SJSA1 (cell line): Measurements from ENCODE around the gene RAB40AL. TPM values are rescaled to one million over a fixed set of nuclear protein-coding genes. Genes with fewer than 3 reads are reported as not detected.
"Not testable (repeated sequence)": the region's sequence is repeated elsewhere in the genome, so short reads cannot be mapped to it uniquely, and the experiment has no call there.

ENCODE experiments used
- DNase-seq, 2 experiments: peaks; one replicate each; pipeline ENCODE4 v3.0.0-alpha.2; 2015 to 2020; ENCODE audit warnings: low spot score in 2 of 2, low read depth in 1 of 2
- H3K27ac ChIP-seq: fragments of 250-450 bp; sonication (Bioruptor Pico); 2 replicates; pipeline ENCODE4 v1.5.1; 2020; ENCODE audit warnings: mild to moderate bottlenecking, moderate library complexity
- H3K27me3 ChIP-seq: fragments of 250-450 bp; sonication (Bioruptor Pico); replicated peaks from 2 replicates; pipeline ENCODE4 v1.5.1; 2020; ENCODE audit warnings: mild to moderate bottlenecking, moderate library complexity
- H3K36me3 ChIP-seq: fragments of 250-450 bp; sonication (Bioruptor Pico); 2 replicates; pipeline ENCODE4 v1.5.1; 2020; ENCODE audit warnings: mild to moderate bottlenecking
- H3K4me1 ChIP-seq: fragments of 250-450 bp; sonication (Bioruptor Pico); replicated peaks from 2 replicates; pipeline ENCODE4 v1.6.1; 2021; ENCODE audit warnings: mild to moderate bottlenecking
- H3K4me3 ChIP-seq: fragments of 250-450 bp; sonication (Bioruptor Pico); 2 replicates; pipeline ENCODE4 v1.5.1; 2020; ENCODE audit warnings: mild to moderate bottlenecking
- H3K9me3 ChIP-seq: fragments of 250-450 bp; sonication (Bioruptor Pico); replicated peaks from 2 replicates; pipeline ENCODE4 v1.5.1; 2020; ENCODE audit warnings: mild to moderate bottlenecking
- total RNA-seq: library from RNA; depleted of rRNA; stranded (reverse); fragments of >200 nt; shearing (Covaris generic); gene quantifications from 2 replicates; pipeline ENCODE4 v1.2.3, GENCODE V29; 2014; rRNA removed

Gene RAB40AL, protein sequence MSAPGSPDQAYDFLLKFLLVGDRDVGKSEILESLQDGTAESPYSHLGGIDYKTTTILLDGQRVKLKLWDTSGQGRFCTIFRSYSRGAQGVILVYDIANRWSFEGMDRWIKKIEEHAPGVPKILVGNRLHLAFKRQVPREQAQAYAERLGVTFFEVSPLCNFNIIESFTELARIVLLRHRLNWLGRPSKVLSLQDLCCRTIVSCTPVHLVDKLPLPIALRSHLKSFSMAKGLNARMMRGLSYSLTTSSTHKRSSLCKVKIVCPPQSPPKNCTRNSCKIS
- total RNA-seq: 0.18 TPM in 1 of 2 replicates, not detected in the other

DNA sequence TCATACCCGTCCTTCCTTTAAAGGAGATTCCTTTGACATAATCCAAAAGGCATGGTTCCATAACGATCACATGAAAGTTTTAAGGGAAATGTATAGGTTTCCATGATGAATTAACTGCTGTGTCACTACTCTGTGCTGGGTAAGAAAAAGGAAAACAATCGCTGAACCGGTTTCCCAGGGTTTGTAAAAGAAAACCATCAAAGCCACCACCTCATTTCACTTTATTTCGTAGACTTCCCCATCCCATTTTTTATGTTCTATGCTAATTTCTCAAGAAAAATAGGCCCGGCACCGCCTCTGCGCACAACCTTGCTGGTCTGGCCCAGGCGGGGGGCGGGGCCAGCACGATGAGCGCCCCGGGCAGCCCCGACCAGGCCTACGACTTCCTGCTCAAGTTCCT is at the start of gene RAB40AL:
Gene RAB40AL, plus strand, starts transcription at position 301 of the 400 bp plus-strand sequence. Its CDS starts 47 bp downstream, at position 348.
- not testable (repeated sequence) for H3K27ac ChIP-seq, DNase-seq, H3K9me3 ChIP-seq

DNA sequence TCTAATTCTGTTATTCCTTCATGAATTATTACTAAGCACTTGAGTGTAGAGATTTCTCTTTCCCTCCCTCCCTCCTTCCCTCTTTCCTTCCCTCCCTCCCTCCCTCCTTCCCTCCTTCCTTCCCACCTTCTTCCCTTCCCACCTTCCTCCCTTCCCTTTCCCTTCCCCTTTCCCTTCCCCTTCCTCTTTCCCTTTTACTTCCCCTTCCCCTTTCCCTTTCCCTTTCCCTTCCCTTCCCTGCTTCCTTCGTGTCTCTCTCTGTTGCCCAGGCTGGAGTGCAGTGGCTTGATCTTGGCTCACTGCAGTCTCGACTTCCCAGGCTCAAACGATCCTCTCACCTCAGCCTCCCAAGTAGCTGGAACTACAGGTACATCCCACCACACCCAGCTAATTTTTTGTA is 49.4 kb upstream of the RAB40AL start:
- Histone ChIP-seq H3K4me3 (no peak overlapping the region), H3K4me1 (no peaks in the 10 kb centered on the region), H3K27me3 (no peaks in the 10 kb centered on the region), H3K9me3 (no peaks in the 10 kb centered on the region), H3K36me3 (no peaks in the 10 kb centered on the region), H3K27ac (no peak overlapping the region)
- no peak for DNase-seq

More for the DNA sequence above, at the start of gene RAB40AL:
- not testable (repeated sequence) for H3K36me3 ChIP-seq, H3K4me3 ChIP-seq, H3K27me3 ChIP-seq, H3K4me1 ChIP-seq

DNA sequence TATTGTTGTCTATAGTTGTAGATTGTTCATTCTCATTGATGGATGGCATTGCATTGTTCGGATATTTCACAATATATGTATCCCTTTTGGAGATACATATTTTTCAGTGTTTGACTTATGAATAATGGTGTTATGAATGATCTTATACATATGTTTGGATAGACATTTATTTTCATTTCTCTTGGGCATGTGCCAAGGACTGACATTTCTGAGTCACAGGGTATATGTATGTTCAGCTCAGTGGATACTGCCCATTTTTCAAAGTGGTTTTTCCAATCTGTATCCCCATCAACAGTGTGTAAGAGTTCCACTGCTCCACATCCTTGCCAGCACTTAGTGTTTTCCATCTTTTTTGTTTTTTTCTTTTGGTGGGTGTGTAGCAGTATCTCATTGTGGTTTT is 45.0 kb upstream of the RAB40AL start:
- Histone ChIP-seq H3K4me3 (no peak overlapping the region), H3K27ac (no peak overlapping the region), H3K36me3 (no peaks in the 10 kb centered on the region), H3K27me3 (no peaks in the 10 kb centered on the region), H3K4me1 (no peaks in the 10 kb centered on the region), H3K9me3 (no peaks in the 10 kb centered on the region)
- no peak for DNase-seq

DNA sequence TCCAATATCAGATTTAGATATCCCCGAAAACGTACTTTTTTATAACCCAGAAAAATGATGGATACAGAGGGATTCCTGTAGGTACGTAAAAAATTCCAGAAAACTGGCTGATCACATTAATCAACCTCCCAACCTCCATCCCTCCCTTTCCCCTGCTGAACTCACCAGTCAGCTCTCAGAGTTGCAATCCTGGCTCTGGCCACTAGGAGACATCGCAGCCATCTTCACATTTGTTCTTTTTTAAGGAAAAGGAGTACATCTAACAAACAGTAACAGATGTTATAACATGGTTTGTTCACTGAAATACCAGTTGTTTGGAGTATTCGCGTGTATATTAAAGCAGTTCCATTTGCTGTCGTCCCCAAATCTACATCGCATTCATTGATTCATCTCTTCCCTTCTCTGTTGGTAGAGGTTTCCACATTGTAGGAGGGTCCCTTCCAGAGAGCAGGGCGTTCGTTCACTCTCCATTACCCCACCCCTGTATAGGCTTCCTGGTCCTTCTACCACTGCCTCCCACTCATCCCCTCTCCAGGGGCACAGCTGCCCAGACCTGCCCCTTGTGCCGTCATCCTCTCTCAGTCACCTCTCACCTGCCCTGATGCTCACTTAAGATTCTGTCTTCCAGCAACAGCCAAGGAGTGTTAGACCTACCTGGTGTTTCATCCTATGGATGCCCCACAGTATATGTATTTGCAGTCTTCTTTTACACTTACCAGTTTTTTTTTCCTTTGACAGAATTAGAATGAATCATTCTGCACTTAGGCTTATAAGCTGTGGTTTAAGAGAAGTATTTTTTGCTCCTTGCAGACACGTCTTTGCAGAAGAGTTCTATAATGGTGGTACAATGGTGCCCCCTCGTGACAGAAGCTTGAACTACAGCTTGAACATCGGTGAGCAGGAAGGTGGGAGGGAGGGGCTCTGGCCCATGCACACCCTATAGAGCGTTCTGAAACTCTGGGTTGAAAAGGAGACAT is 36.8 kb upstream of the RAB40AL start:
- DNase-seq: peak; percentile 54 to 63
- no peak overlapping the region for H3K4me3 ChIP-seq

DNA sequence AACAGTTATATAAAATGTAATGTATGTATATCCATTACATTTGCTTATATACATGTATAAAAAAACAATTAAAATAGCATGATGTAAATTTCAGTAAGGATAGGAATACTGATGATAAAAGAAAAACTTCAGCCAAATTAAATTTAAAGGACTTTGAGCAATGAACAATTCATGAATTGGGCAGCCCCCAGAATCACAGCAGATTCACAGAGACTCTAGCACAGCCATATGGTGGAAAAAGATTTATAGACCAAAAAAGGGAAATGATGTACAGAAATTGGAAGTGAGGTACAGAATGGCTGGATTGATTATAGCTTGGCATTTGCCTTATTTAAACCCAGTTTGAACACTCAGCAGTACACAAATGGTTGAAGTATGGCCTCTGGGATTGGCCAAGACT is 34.7 kb upstream of the RAB40AL start:
- no peak for DNase-seq
- Histone ChIP-seq H3K4me1 (no peaks in the 10 kb centered on the region), H3K27ac (no peak overlapping the region), H3K4me3 (no peak overlapping the region), H3K9me3 (no peaks in the 10 kb centered on the region), H3K36me3 (no peaks in the 10 kb centered on the region), H3K27me3 (no peaks in the 10 kb centered on the region)

More for the DNA sequence above, 36.8 kb upstream of the RAB40AL start:
- no peak overlapping the region for H3K27ac ChIP-seq
- H3K4me1 ChIP-seq: no peaks in the 10 kb centered on the region
- H3K36me3 ChIP-seq: no peaks in the 10 kb centered on the region
- H3K9me3 ChIP-seq: no peaks in the 10 kb centered on the region
- no peaks in the 10 kb centered on the region for H3K27me3 ChIP-seq

DNA sequence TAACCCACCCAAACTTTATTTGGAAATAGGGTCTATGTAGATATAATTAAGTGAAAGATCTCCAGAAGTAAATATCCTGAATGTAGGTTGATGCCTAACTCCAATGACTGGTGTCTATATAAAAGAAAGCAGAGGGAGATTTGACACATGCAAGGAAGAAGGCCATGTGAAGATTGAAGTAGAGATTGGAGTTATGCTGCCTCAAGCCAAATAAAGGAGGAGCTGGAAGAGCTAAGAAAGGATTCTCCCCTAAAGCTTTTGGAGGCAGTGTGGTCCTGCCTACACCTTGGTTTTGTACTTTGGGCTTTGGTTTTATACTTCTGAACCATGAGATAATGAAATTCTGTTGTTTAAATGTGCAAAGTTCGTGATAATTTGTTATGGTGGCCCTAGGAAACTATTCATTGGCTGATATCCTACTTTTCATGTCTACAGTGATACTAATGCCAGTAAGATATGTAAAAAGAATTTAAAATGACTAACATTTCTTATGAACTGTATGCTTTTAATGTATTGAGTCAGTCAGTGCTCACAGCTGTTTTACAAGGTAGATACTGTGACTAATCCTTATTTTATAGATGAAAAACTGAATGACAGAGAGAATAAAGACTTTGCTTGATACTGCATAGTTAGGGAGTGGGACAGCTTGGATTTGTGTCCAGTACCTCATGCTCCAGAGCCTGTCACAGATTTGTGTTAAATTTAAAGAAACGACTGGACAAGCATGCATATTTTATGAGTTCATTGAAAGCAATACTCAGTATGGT is 5.9 kb upstream of the RAB40AL start:
- no peaks in the 10 kb centered on the region for H3K27me3 ChIP-seq
- no peaks in the 10 kb centered on the region for H3K4me1 ChIP-seq
- no peak overlapping the region for H3K27ac ChIP-seq
- no peak overlapping the region for H3K4me3 ChIP-seq
- no peaks in the 10 kb centered on the region for H3K9me3 ChIP-seq
- no peak for DNase-seq
- no peaks in the 10 kb centered on the region for H3K36me3 ChIP-seq

DNA sequence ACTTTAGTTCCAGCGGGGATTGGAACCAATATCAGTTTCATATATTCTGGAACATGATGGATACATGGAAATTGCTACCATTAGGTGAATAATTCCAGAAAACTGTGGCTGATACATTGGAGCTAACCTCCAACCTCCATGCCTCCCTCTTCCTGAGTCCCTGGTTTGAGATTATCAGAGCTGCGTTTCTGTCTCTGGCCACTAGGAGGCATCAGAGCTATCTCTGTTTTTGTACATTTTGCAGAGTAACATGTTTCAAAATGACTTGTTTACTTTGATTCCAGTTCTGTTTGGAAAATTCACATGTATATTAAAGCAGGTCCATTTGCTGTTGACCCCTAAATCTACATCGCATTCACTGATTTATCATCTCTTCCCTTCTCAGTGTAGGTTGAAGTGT is 2.4 kb upstream of the RAB40AL start:
- H3K27me3 ChIP-seq: no peaks in the 10 kb centered on the region
- DNase-seq: peak in 1 of 2 experiments; percentile 7
- H3K4me3 ChIP-seq: no peak overlapping the region
- no peaks in the 10 kb centered on the region for H3K9me3 ChIP-seq
- no peaks in the 10 kb centered on the region for H3K36me3 ChIP-seq
- no peaks in the 10 kb centered on the region for H3K4me1 ChIP-seq
- H3K27ac ChIP-seq: no peak overlapping the region

DNA sequence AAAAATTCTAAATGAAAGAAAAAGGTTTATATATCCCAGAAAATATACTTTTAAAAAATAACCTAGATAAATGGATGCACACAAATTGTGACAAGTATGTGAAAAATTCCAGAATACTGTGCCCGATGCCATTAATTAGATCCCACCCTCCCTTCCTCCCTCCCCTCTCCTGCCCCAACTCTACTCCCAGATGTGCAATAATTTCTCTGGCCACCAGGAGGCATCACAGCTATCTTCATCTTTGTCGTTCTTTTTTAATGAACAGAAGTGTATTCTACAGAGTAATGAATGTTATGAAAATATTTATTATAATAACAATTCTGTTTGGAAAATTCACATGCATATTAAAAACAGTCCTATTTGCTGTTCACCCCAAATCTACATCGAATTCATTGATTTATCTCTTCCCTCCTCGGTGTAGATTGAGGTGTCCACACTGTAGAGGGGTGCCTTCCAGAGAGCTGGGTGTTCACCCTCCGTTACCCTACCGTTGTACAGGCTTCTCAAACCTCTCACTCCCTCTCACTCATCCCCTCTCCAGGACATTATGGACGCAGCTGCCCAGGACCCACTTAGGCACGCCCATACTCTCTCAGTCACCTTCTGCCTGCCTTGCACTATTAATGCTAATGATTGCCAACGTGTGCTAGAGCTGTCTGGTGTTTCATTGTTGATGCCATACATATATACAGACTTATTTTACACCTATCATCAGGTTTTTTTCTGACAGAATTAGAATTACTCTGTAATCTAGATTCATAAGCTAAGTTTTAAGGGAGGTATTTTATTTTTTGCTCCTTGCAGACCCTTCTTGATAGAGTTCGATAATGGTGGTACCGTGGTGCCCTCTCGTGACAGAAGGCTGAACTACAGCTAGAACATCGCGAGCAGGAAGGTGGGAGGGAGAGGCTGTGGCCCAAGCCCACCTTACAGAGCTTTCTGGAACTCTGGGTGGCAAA is 14.1 kb downstream of the RAB40AL start:
- Histone ChIP-seq H3K27me3 (no peaks in the 10 kb centered on the region), H3K27ac (no peak overlapping the region), H3K4me3 (no peak overlapping the region), H3K9me3 (no peaks in the 10 kb centered on the region), H3K4me1 (no peaks in the 10 kb centered on the region), H3K36me3 (no peaks in the 10 kb centered on the region)
- DNase-seq: peak; percentile 26 to 45

DNA sequence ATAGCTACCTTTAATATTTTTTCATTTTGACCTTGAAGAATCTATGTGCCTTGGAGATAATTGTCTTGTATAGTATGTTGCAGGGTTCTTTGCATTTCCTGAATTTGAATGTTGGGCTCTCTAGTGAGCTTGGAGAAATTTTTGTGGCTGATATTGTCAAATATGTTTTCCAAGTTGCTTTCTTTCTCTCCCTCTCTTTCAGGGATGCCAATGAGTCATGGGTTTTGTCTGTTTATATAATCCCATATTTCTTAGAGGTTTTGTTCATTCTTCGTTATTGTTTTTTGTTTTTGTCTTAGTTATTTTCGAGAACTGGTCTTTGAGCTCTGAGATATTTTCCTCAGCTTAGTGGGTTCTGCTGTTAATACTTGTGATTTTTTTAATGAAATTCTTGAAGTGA is 20.7 kb downstream of the RAB40AL start:
- H3K36me3 ChIP-seq: no peaks in the 10 kb centered on the region
- H3K4me3 ChIP-seq: no peak overlapping the region
- H3K4me1 ChIP-seq: peaks cover 19% of the 10 kb centered on the region
- no peak overlapping the region for H3K27ac ChIP-seq
- DNase-seq: no peak
- H3K9me3 ChIP-seq: no peaks in the 10 kb centered on the region
- H3K27me3 ChIP-seq: no peaks in the 10 kb centered on the region

DNA sequence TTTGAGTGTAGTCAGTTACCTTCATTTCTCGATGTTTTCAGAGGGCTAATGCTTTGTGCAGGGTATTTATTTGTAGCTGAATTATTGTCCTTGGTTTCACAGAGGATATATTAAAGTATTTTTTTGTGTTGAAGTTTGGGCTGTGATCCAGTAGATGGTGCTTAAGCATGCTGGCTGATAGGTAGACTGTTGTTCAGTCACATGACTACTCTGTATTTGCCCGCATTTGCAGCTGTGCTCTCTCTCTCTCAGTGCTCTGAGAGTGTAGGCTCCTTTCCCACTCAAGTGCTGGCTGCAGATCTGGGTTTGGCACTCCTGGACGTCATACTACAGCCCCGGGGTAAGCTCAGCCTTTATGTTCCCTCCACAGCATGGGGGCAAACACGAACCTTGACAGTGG is 21.7 kb downstream of the RAB40AL start:
- Histone ChIP-seq H3K4me3 (no peak overlapping the region), H3K27me3 (no peaks in the 10 kb centered on the region), H3K36me3 (no peaks in the 10 kb centered on the region), H3K9me3 (no peaks in the 10 kb centered on the region), H3K4me1 (peaks cover 19% of the 10 kb centered on the region), H3K27ac (no peak overlapping the region)
- DNase-seq: no peak

DNA sequence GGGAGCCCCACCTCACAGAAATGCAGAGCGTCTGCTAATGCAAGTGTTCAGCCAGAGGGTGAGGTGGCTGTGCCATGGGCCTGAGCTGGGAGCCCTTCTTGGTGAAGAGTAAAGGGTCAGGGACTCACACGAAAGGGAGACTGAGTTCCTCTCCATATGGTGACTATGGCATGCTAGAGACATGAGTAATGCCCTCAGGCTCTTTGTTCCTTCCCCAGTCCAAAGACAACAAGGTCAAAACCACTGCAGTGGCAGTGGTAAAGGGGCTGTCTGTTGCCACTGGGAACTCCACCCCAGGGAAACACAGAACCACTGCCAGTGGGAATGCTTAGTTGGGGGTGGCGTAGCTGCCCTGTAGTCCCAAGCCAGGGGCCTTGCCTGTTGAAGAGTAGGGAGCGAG is 22.4 kb downstream of the RAB40AL start:
- Histone ChIP-seq H3K4me3 (no peak overlapping the region), H3K27me3 (no peaks in the 10 kb centered on the region), H3K36me3 (no peaks in the 10 kb centered on the region), H3K4me1 (peaks cover 19% of the 10 kb centered on the region), H3K9me3 (no peaks in the 10 kb centered on the region), H3K27ac (peak overlapping the region; percentile 42)
- peak; percentile 53 to 62 for DNase-seq

DNA sequence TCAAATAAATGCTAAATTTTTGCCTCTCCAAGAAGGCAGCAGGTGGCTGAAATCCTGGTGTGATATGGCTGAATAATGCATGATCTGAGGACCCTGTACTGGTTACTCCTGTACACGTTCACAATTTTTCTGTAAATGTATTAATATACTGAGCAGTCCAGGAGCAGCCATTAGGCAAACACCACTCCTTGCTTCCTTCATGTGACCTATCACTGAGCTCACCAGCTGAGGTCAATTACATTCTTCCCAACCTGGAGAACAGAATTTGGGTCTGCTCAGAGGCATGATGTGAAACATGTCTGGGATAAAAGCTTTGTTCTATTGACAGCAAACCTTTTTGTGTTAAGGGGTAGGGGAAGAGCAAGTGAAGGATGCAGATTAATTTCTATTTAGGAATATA is 26.9 kb downstream of the RAB40AL start:
- no peaks in the 10 kb centered on the region for H3K36me3 ChIP-seq
- peaks cover 13% of the 10 kb centered on the region for H3K4me1 ChIP-seq
- H3K27me3 ChIP-seq: no peaks in the 10 kb centered on the region
- H3K27ac ChIP-seq: no peak overlapping the region
- H3K9me3 ChIP-seq: no peaks in the 10 kb centered on the region
- H3K4me3 ChIP-seq: no peak overlapping the region
- DNase-seq: no peak

DNA sequence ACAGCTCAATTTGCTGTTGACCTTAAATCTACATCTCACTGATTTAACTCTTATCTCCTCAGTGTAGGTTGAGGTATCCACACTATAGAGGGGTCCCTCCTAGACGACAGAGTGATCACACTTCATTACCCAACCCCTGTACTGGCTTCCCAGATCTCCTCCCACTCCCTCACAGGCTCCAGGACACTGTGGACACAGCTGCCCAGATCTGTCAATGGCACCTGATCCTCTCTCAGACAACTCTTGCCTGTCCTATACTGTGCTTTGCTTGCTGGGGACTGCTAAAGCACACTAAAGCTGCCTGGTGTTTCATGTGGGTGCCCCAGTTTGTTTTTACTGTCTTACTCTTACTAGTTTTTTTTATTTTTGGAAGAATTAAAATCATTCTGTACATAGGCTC is 27.9 kb downstream of the RAB40AL start:
- no peaks in the 10 kb centered on the region for H3K36me3 ChIP-seq
- H3K4me3 ChIP-seq: no peak overlapping the region
- H3K27me3 ChIP-seq: no peaks in the 10 kb centered on the region
- H3K27ac ChIP-seq: no peak overlapping the region
- H3K4me1 ChIP-seq: peaks cover 3% of the 10 kb centered on the region
- H3K9me3 ChIP-seq: no peaks in the 10 kb centered on the region
- DNase-seq: no peak
